B cell (primary cell): Measurements from ENCODE around the gene LYPD3. TPM values are rescaled to one million over a fixed set of nuclear protein-coding genes. Genes with fewer than 3 reads are reported as not detected.
A peak's percentile ranks its signal among the peaks of the same experiment; 100 is the strongest.

Source experiments
- ATAC-seq: fragments of 200-7000 bp; cut with Tn5 transposase; one replicate; pipeline ENCODE4 v1.10.0; 2021; ENCODE audit warnings: low read depth, mild to moderate bottlenecking, moderate number of reproducible peaks, moderate library complexity
- CTCF ChIA-PET: fragments of 350-600 bp; sonication (Branson Sonifier 250); formaldehyde crosslinking; loops from one replicate; lab custom pipeline; 2021; ENCODE audit warnings: antibody characterized with exemption, inconsistent platforms; lab: Charles Lee
- POLR2A ChIA-PET: fragments of 350-600 bp; sonication (Branson Sonifier 250); formaldehyde crosslinking; loops from one replicate; lab custom pipeline; 2021; ENCODE audit warnings: antibody characterized with exemption; lab: Charles Lee
- DNase-seq: peaks from one replicate; pipeline ENCODE4 v3.0.0; 2013
- H2AFZ ChIP-seq: 2 replicates; pipeline ENCODE4 v1.6.1; 2012; ENCODE audit warnings: mild to moderate bottlenecking, low read depth, low read length; ENCODE audit not compliant: insufficient read depth, poor library complexity, severe bottlenecking
- H3K27ac ChIP-seq, 2 donors: 1 replicate in 1 of 2; 2 replicates in 1 of 2; pipeline ENCODE4 v1.5.1; 2012 to 2013; ENCODE audit warnings: low read length in 2 of 2, mild to moderate bottlenecking in 2 of 2, moderate library complexity in 1 of 2
- H3K27me3 ChIP-seq, 4 experiments: fragments of 200-600 bp in 1 of 4; sonication (generic) in 1 of 4; replicated peaks in 1 of 4; 1 replicate in 2 of 4; 2 replicates in 2 of 4; pipeline versions ENCODE4 v1.6.1 to v1.7.0; 2013 to 2016; ENCODE audit warnings: low read length in 3 of 4, mild to moderate bottlenecking in 2 of 4, mixed read lengths in 1 of 4, moderate library complexity in 1 of 4; ENCODE audit not compliant: insufficient read depth in 4 of 4, control insufficient read depth in 3 of 4; ENCODE audit errors: control extremely low read depth in 1 of 4
- H3K36me3 ChIP-seq, 2 experiments: replicated peaks in 1 of 2; 1 replicate in 1 of 2; 2 replicates in 1 of 2; pipeline versions ENCODE4 v1.6.1 to v1.7.1; 2013; ENCODE audit warnings: low read length in 1 of 2; ENCODE audit not compliant: insufficient read depth in 2 of 2, control insufficient read depth in 1 of 2; ENCODE audit errors: control extremely low read depth in 1 of 2, extremely low read depth in 1 of 2
- H3K4me1 ChIP-seq, 2 donors: fragments of 200-600 bp in 1 of 2; sonication (generic) in 1 of 2; 1 replicate in 1 of 2; 2 replicates in 1 of 2; pipeline versions ENCODE4 v1.5.1 to v1.6.1; 2013 to 2017; ENCODE audit warnings: low read length in 2 of 2; ENCODE audit not compliant: control insufficient read depth in 2 of 2, insufficient read depth in 2 of 2
- H3K4me2 ChIP-seq: replicated peaks from 2 replicates; pipeline ENCODE3; 2012; ENCODE audit warnings: mild to moderate bottlenecking, low read depth, low read length; ENCODE audit not compliant: poor library complexity, severe bottlenecking
- H3K4me3 ChIP-seq, 5 experiments: fragments of 200-600 bp in 1 of 5; sonication (generic) in 1 of 5; 1 replicate in 3 of 5; 2 replicates in 2 of 5; pipeline versions ENCODE4 v1.5.1 to v1.7.0; 2011 to 2016; ENCODE audit warnings: low read length in 4 of 5, mild to moderate bottlenecking in 4 of 5, low read depth in 2 of 5, control low read depth in 1 of 5, moderate library complexity in 1 of 5; ENCODE audit not compliant: insufficient read depth in 1 of 5; ENCODE audit errors: control extremely low read depth in 1 of 5, extremely low read depth in 1 of 5
- H3K79me2 ChIP-seq: fragments of 200-600 bp; sonication (generic); one replicate; pipeline ENCODE4 v1.6.0; 2016; ENCODE audit warnings: low read length; ENCODE audit not compliant: control insufficient read depth, insufficient read depth
- H3K9ac ChIP-seq: fragments of 200-600 bp; sonication (generic); 2 replicates; pipeline ENCODE4 v1.6.1; 2017; ENCODE audit warnings: mild to moderate bottlenecking, low read length, moderate library complexity
- H3K9me3 ChIP-seq, 3 donors: one replicate each; pipeline versions ENCODE4 v1.6.1 to v1.7.1; 2013; ENCODE audit warnings: low read length in 2 of 3; ENCODE audit not compliant: control insufficient read depth in 2 of 3, insufficient read depth in 1 of 3; ENCODE audit errors: control extremely low read depth in 1 of 3
- H4K20me1 ChIP-seq: 2 replicates; pipeline ENCODE4 v1.6.0; 2012; ENCODE audit warnings: mild to moderate bottlenecking, low read length; ENCODE audit not compliant: insufficient read depth, control insufficient read depth, poor library complexity, severe bottlenecking
- H3K27ac Mint-ChIP-seq: one replicate; pipeline ENCODE4 v1.8.0; 2021; ENCODE audit warnings: mixed read lengths
- H3K27me3 Mint-ChIP-seq: one replicate; pipeline ENCODE4 v1.8.0; 2021; ENCODE audit warnings: mixed read lengths
- H3K4me1 Mint-ChIP-seq: one replicate; pipeline ENCODE4 v1.8.0; 2021; ENCODE audit warnings: mixed read lengths
- H3K4me3 Mint-ChIP-seq: one replicate; pipeline ENCODE4 v1.8.0; 2021; ENCODE audit warnings: mixed read lengths
- H3K9me3 Mint-ChIP-seq: one replicate; pipeline ENCODE4 v1.8.0; 2022; ENCODE audit warnings: mixed read lengths; ENCODE audit not compliant: insufficient read depth
- EZH2 ChIP-seq: IDR thresholded peaks from 2 replicates; pipeline ENCODE4 v1.6.1; 2012; ENCODE audit warnings: borderline replicate concordance, low read depth, mild to moderate bottlenecking, moderate library complexity, low read length; ENCODE audit not compliant: insufficient read depth, poor library complexity, severe bottlenecking
- WGBS: methylation state at CpG from one replicate; pipeline ENCODE4 v1.1.5; 2013; ENCODE audit warnings: missing lambda C conversion rate; ENCODE audit not compliant: insufficient coverage; 5-methylcytosine and 5-hydroxymethylcytosine counted together
- intact Hi-C: fragments of 100-400 bp; cut with micrococcal nuclease; formaldehyde crosslinking; loops from one replicate; pipeline ENCODE4 v1.10.0; 2022
- polyA plus RNA-seq: library from polyadenylated mRNA; depleted of rRNA; stranded (reverse); fragments of >200 nt; gene quantifications from 2 replicates; pipeline ENCODE4 v1.2.3, GENCODE V29; 2012
- total RNA-seq, 2 donors: library from RNA; stranded (reverse); fragments of 120-200 nt in 1 of 2; gene quantifications; 1 replicate in 1 of 2; 2 replicates in 1 of 2; pipeline versions ENCODE4 v1.2.3 to v1.2.4, GENCODE V29; 2013 to 2022
- TF ChIP-seq, protein P1 (sequence below): fragments of 200-600 bp; IDR thresholded peaks from one replicate; pipeline ENCODE4 v1.8.0; 2022; ENCODE audit warnings: antibody characterized with exemption, mild to moderate bottlenecking

LYPD3 gene
- total and polyA plus RNA-seq, 2 donors (not counting 1 experiment from before 2014, with no cell fraction given) = 0.27 to 2.2 TPM

- CTCF ChIA-PET = interaction anchor here (1.3 to 7.0 kb wide), 3 partner anchors 11 to 284 kb away, joined by 3 to 40 read pairs (median 3); no protein-coding TSS in a partner anchor
- H3K9me3 Mint-ChIP-seq = no peaks in the 10 kb centered on the region
- intact Hi-C loops = loop anchor here (5.0 kb wide), 1 partner anchor 56 kb away; no protein-coding TSS in a partner anchor
- no peak overlapping the region for H3K27ac Mint-ChIP-seq
- Histone ChIP-seq H2AFZ (no peak overlapping the region), H3K9ac (no peak overlapping the region), H3K79me2 (no peaks in the 10 kb centered on the region), H3K36me3 (no peaks in the 10 kb centered on the region), H3K27ac (no peak overlapping the region), H3K27me3 (peaks cover 0 to 12% (median 5%) of the 10 kb centered on the region in 4 experiments), H4K20me1 (no peaks in the 10 kb centered on the region), H3K9me3 (peaks cover 0 to 22% (median 0%) of the 10 kb centered on the region in 3 donors), H3K4me2 (no peak overlapping the region), H3K4me1 (peaks cover 8 to 14% of the 10 kb centered on the region in 2 donors), H3K4me3 (no peak overlapping the region)
- TF ChIP-seq, protein P1, sequence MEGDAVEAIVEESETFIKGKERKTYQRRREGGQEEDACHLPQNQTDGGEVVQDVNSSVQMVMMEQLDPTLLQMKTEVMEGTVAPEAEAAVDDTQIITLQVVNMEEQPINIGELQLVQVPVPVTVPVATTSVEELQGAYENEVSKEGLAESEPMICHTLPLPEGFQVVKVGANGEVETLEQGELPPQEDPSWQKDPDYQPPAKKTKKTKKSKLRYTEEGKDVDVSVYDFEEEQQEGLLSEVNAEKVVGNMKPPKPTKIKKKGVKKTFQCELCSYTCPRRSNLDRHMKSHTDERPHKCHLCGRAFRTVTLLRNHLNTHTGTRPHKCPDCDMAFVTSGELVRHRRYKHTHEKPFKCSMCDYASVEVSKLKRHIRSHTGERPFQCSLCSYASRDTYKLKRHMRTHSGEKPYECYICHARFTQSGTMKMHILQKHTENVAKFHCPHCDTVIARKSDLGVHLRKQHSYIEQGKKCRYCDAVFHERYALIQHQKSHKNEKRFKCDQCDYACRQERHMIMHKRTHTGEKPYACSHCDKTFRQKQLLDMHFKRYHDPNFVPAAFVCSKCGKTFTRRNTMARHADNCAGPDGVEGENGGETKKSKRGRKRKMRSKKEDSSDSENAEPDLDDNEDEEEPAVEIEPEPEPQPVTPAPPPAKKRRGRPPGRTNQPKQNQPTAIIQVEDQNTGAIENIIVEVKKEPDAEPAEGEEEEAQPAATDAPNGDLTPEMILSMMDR = no peak
- TF ChIP-seq EZH2 = no peak
- ATAC-seq = no peak
- DNase-seq = no peak
- WGBS = 89% methylated on average over 12 of the region's 12 CpGs
- POLR2A ChIA-PET = no interaction called here
- peaks cover 15% of the 10 kb centered on the region for H3K4me1 Mint-ChIP-seq
- peaks cover 8% of the 10 kb centered on the region for H3K27me3 Mint-ChIP-seq
- peak overlapping the region; percentile 32 for H3K4me3 Mint-ChIP-seq
These were observed 4.1 kb downstream of the LYPD3 start for GRCh38 chr19:43461303-43461702.

DNA sequence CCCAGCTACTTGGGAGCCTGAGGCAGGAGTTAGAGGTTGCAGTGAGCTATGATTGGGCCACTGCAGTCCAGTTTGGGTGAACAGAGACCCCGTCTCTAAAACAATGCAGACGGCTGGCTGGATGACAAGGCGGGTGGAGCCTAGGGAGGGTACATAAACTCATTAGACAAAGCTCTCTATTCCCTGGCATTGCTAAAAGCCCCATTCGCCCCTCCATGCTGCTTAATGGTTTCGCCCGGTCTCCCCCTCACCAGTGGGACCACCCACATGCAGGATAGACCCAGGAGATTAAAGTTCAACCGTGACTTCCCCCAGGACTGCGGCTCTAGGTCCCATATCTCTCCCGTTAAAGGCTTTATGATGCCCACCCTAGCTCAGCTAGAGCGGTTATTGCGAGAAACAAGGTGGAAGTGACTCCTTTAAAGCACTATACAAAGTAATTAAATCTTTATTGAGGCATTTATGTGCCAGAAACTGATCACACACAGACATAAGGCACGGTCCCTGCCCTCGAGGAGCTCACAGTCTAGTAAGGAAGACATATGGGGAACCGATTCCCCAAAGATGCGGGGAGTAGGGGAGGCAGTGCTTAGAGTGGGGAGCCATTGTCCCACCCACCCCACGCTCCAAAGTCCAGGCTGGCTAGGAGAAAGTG, 4.9 kb downstream of the LYPD3 start:
- no peak overlapping the region for H3K4me3 ChIP-seq
- POLR2A ChIA-PET = no interaction called here
- peaks cover 0 to 4% (median 1%) of the 10 kb centered on the region in 4 experiments for H3K27me3 ChIP-seq
- WGBS = 98% methylated on average over 7 of the region's 16 CpGs
- no peaks in the 10 kb centered on the region for H3K36me3 ChIP-seq
- intact Hi-C loops = loop anchor here (5.0 kb wide), 1 partner anchor 57 kb away; no protein-coding TSS in a partner anchor
- H4K20me1 ChIP-seq = no peaks in the 10 kb centered on the region
- no peak overlapping the region for H2AFZ ChIP-seq
- peaks cover 15% of the 10 kb centered on the region for H3K4me1 Mint-ChIP-seq
- TF ChIP-seq, protein P1 = no peak
- TF ChIP-seq EZH2 = no peak
- no peak overlapping the region for H3K27ac Mint-ChIP-seq
- peaks cover 0 to 20% (median 0%) of the 10 kb centered on the region in 3 donors for H3K9me3 ChIP-seq
- DNase-seq (no peak), ATAC-seq (no peak)
- H3K9ac ChIP-seq = no peak overlapping the region
- H3K4me1 ChIP-seq = peaks cover 8 to 19% of the 10 kb centered on the region in 2 donors
- CTCF ChIA-PET = interaction anchor here (1.3 to 7.0 kb wide), 3 partner anchors 11 to 285 kb away, joined by 3 to 40 read pairs (median 3); no protein-coding TSS in a partner anchor
- H3K4me3 Mint-ChIP-seq = peak overlapping the region; percentile 32
- H3K27ac ChIP-seq = no peak overlapping the region
- peaks cover 4% of the 10 kb centered on the region for H3K27me3 Mint-ChIP-seq
- H3K9me3 Mint-ChIP-seq = no peaks in the 10 kb centered on the region
- H3K79me2 ChIP-seq = no peaks in the 10 kb centered on the region
- no peak overlapping the region for H3K4me2 ChIP-seq
